K562 (cell line): ENCODE results near the gene MRPS35. TPM values are rescaled to one million over a fixed set of nuclear protein-coding genes. Genes with fewer than 3 reads are reported as not detected.

Source experiments
- ATF3 ChIP-seq, 2 experiments: fragments of 450-650 bp in 1 of 2; sonication (generic) in 1 of 2; formaldehyde crosslinking in 1 of 2; IDR thresholded peaks in 1 of 2; conservative IDR thresholded peaks in 1 of 2; 2 replicates each; pipeline versions ENCODE4 v1.6.1 to v1.8.1; 2016 to 2023; ENCODE audit warnings: mild to moderate bottlenecking in 2 of 2, moderate library complexity in 2 of 2, inconsistent platforms in 1 of 2, missing genetic modification reagents in 1 of 2
- BCOR ChIP-seq: fragments of 450-650 bp; IDR thresholded peaks from 2 replicates; pipeline ENCODE4 v1.6.1; 2016
- CTBP1 ChIP-seq: fragments of 450-650 bp; IDR thresholded peaks from 2 replicates; pipeline ENCODE4 v1.6.1; 2016; ENCODE audit warnings: borderline replicate concordance
- EP300 ChIP-seq: IDR thresholded peaks from 2 replicates; pipeline ENCODE4 v1.6.1; 2012; ENCODE audit warnings: low read length, improper control_type of control experiment
- ETV1 ChIP-seq: fragments of 450-650 bp; conservative IDR thresholded peaks from 2 replicates; pipeline ENCODE4 v1.6.1; 2016; ENCODE audit warnings: missing genetic modification characterization, control low read depth, low read depth, missing compliant biosample characterization
- GATA2 ChIP-seq: sonication (generic); formaldehyde crosslinking; IDR thresholded peaks from 2 replicates; pipeline ENCODE4 v1.4.0; 2020; ENCODE audit warnings: mild to moderate bottlenecking, missing genetic modification reagents
- GTF2A2 ChIP-seq: IDR thresholded peaks from 2 replicates; pipeline ENCODE4 v1.6.1; 2016; ENCODE audit warnings: mild to moderate bottlenecking, missing genetic modification characterization, missing compliant biosample characterization
- MCM3 ChIP-seq: fragments of 450-650 bp; IDR thresholded peaks from 2 replicates; pipeline ENCODE4 v1.6.1; 2016
- NCOR1 ChIP-seq: fragments of 450-650 bp; IDR thresholded peaks from 2 replicates; pipeline ENCODE4 v1.6.1; 2016; ENCODE audit warnings: mild to moderate bottlenecking, moderate library complexity
- PCBP2 ChIP-seq: fragments of 200-400 bp; formaldehyde crosslinking; IDR thresholded peaks from 2 replicates; pipeline ENCODE4 v1.6.1; 2018; ENCODE audit warnings: low read length, low read depth, mild to moderate bottlenecking, moderate library complexity; ENCODE audit not compliant: poor library complexity, severe bottlenecking
- RAD21 ChIP-seq, 2 experiments: fragments of 250-450 bp in 1 of 2; fragments of 450-650 bp in 1 of 2; sonication (Bioruptor Pico) in 1 of 2; formaldehyde crosslinking in 1 of 2; IDR thresholded peaks in 1 of 2; conservative IDR thresholded peaks in 1 of 2; 2 replicates each; pipeline versions ENCODE4 v1.4.0 to v1.8.0; 2020 to 2022; ENCODE audit warnings: mild to moderate bottlenecking in 2 of 2, moderate library complexity in 1 of 2
- RBM25 ChIP-seq: fragments of 200-400 bp; formaldehyde crosslinking; IDR thresholded peaks from 2 replicates; pipeline ENCODE4 v1.6.1; 2018; ENCODE audit warnings: low read length, low read depth, moderate library complexity; ENCODE audit not compliant: severe bottlenecking
- RCOR1 ChIP-seq, 2 experiments: IDR thresholded peaks; 2 replicates each; pipeline ENCODE4 v1.6.1; 2012; ENCODE audit warnings: low read depth in 2 of 2, low read length in 2 of 2, borderline replicate concordance in 1 of 2, improper control_type of control experiment in 1 of 2
- SNRNP70 ChIP-seq: fragments of 200-400 bp; formaldehyde crosslinking; optimal IDR thresholded peaks from 2 replicates; pipeline ENCODE3; 2017; ENCODE audit warnings: low read depth, low read length
- TAF1 ChIP-seq: IDR thresholded peaks from 2 replicates; pipeline ENCODE4 v1.6.1; 2011; ENCODE audit warnings: mild to moderate bottlenecking, low read length, moderate library complexity; ENCODE audit not compliant: insufficient read depth, control insufficient read depth, severe bottlenecking; ENCODE audit errors: extremely low read depth
- XRCC3 ChIP-seq: fragments of 450-650 bp; IDR thresholded peaks from 2 replicates; pipeline ENCODE4 v1.6.1; 2017; ENCODE audit warnings: mild to moderate bottlenecking, moderate library complexity
- ZBTB2 ChIP-seq: fragments of 450-650 bp; IDR thresholded peaks from 2 replicates; pipeline ENCODE4 v1.6.1; 2016; ENCODE audit warnings: antibody characterized with exemption
- ZEB2 ChIP-seq: fragments of 450-650 bp; IDR thresholded peaks from 2 replicates; pipeline ENCODE4 v1.6.1; 2016
- ZNF76 ChIP-seq: fragments of 250-450 bp; sonication (Bioruptor Pico); IDR thresholded peaks from 2 replicates; pipeline ENCODE4 v1.4.0; 2020; ENCODE audit warnings: mild to moderate bottlenecking, moderate library complexity, borderline replicate concordance
- polyA plus RNA-seq, 8 experiments: library from polyadenylated mRNA; depleted of rRNA in 4 of 8; stranded (reverse) in 5 of 8; unstranded in 3 of 8; fragments of >200 nt; fragmentation: Nextera tagmentation in 2 of 8; fragmentation: Illumina TruSeq in 1 of 8; extraction: Ambion mirVana in 2 of 8; extraction: Trizol in 1 of 8; gene quantifications; 2 replicates each; pipeline versions ENCODE4 v1.2.1 to v1.2.3, GENCODE V29; 2011 to 2014; ENCODE audit warnings: inconsistent platforms in 1 of 8, missing spikeins in 1 of 8
- total RNA-seq, 7 experiments: library from RNA; depleted of rRNA in 6 of 7; stranded (reverse); fragments of >200 nt in 6 of 7; fragmentation: Illumina TruSeq in 2 of 7; extraction: Trizol in 2 of 7; gene quantifications; 2 replicates each; pipeline versions ENCODE4 v1.2.1 to v1.2.3, GENCODE V29; 2011 to 2021; ENCODE audit warnings: low replicate concordance in 1 of 7
- TF ChIP-seq, protein P1 (sequence below): fragments of 450-650 bp; IDR thresholded peaks from 2 replicates; pipeline ENCODE4 v1.7.0; 2016; ENCODE audit warnings: borderline replicate concordance
- TF ChIP-seq, protein P2 (sequence below): fragments of 150-350 bp; conservative IDR thresholded peaks from 2 replicates; pipeline ENCODE4 v1.6.1; 2014; ENCODE audit warnings: low read length

The MRPS35 gene
- total and polyA plus RNA-seq, 9 of the 15 experiments (the other 6 are each of a cell fraction or from before 2014, with no cell fraction given) = 79.0 to 183 (median 114) TPM

DNA sequence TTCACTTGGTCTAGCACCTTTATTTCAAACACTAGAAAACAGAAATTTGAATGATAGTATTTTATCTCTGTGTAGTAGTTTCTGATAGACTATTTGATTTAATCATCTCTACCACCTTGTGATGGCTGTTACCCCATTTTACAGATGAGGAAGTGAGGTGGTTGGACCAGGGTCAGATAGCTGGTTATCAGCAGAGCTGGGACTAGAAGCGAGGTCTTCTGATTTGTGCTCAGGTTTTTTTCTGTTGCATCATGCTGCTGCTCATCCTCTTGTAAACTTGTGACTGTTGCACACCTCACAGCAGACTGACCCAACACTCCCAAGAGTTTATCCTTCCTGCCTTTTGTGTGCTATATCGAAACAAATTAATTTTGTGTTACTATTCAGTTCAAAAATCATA lies 79.5 kb downstream of the MRPS35 start (continued):
- TF ChIP-seq, protein P1, sequence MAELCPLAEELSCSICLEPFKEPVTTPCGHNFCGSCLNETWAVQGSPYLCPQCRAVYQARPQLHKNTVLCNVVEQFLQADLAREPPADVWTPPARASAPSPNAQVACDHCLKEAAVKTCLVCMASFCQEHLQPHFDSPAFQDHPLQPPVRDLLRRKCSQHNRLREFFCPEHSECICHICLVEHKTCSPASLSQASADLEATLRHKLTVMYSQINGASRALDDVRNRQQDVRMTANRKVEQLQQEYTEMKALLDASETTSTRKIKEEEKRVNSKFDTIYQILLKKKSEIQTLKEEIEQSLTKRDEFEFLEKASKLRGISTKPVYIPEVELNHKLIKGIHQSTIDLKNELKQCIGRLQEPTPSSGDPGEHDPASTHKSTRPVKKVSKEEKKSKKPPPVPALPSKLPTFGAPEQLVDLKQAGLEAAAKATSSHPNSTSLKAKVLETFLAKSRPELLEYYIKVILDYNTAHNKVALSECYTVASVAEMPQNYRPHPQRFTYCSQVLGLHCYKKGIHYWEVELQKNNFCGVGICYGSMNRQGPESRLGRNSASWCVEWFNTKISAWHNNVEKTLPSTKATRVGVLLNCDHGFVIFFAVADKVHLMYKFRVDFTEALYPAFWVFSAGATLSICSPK = no peak
- TF ChIP-seq, protein P2, sequence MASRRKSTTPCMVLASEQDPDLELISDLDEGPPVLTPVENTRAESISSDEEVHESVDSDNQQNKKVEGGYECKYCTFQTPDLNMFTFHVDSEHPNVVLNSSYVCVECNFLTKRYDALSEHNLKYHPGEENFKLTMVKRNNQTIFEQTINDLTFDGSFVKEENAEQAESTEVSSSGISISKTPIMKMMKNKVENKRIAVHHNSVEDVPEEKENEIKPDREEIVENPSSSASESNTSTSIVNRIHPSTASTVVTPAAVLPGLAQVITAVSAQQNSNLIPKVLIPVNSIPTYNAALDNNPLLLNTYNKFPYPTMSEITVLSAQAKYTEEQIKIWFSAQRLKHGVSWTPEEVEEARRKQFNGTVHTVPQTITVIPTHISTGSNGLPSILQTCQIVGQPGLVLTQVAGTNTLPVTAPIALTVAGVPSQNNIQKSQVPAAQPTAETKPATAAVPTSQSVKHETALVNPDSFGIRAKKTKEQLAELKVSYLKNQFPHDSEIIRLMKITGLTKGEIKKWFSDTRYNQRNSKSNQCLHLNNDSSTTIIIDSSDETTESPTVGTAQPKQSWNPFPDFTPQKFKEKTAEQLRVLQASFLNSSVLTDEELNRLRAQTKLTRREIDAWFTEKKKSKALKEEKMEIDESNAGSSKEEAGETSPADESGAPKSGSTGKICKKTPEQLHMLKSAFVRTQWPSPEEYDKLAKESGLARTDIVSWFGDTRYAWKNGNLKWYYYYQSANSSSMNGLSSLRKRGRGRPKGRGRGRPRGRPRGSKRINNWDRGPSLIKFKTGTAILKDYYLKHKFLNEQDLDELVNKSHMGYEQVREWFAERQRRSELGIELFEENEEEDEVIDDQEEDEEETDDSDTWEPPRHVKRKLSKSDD = no peak
- TF ChIP-seq MCM3 (no peak), ETV1 (tag) (0 out of 2 replicates have a peak, but pooled peaks have one; percentile 14), RBM25 (peak; percentile 92), GTF2A2 (tag) (no peak), XRCC3 (no peak), SNRNP70 (no peak), NCOR1 (peak; percentile 36; the same call in 1 of the 2 replicates), EP300 (peak; percentile 77), BCOR (peak; percentile 81; the same call in 1 of the 2 replicates), CTBP1 (peak; percentile 69; the same call in 1 of the 2 replicates), TAF1 (no peak), ATF3 (IDR thresholded peaks at IDR 0.05) (peak; percentile 82), ATF3 (CRISPR knock-in tag; conservative IDR thresholded peaks at IDR 0.05) (no peak), ZEB2 (0 out of 2 replicates have a peak, but pooled peaks have one; percentile 61), ZBTB2 (no peak), GATA2 (CRISPR knock-in tag) (no peak), PCBP2 (no peak), RCOR1 (IDR thresholded peaks at IDR 0.05; ENCODE audit: borderline replicate concordance in 1 of 2, low read depth in 2 of 2, low read length in 2 of 2) (peak in 1 of 2 experiments; percentile 96; a peak in 2 of 4 replicates), ZNF76 (CRISPR knock-in tag) (no peak), RAD21 (CRISPR knock-in tag; conservative IDR thresholded peaks at IDR 0.05 in 1 of 2, IDR thresholded peaks at IDR 0.05 in 1 of 2) (peak in 1 of 2 experiments; percentile 20; a peak in 1 of 4 replicates)
